Lower leg skin (tissue), 4 donors: ENCODE data around the gene SEC31A. TPM values are rescaled to one million over a fixed set of nuclear protein-coding genes. Genes with fewer than 3 reads are reported as not detected.

Source experiments
- DNase-seq, 2 donors: peaks; one replicate each; pipeline ENCODE4 v3.0.0-alpha.2; 2019; ENCODE audit warnings: low spot score in 2 of 2
- H3K4me3 ChIP-seq: fragments of 200-600 bp; sonication (generic); 2 replicates; pipeline ENCODE4 v1.5.1; 2017; ENCODE audit warnings: mild to moderate bottlenecking, low read depth; ENCODE audit not compliant: poor library complexity, severe bottlenecking
- CTCF ChIP-seq, 3 donors: fragments of 450-650 bp; IDR thresholded peaks; one replicate each; pipeline ENCODE4 v1.5.1; 2016; ENCODE audit warnings: antibody characterized with exemption in 3 of 3, mild to moderate bottlenecking in 3 of 3, moderate library complexity in 2 of 3
- POLR2A ChIP-seq, 2 donors: fragments of 450-650 bp; IDR thresholded peaks; one replicate each; pipeline ENCODE4 v1.6.1; 2016 to 2017; ENCODE audit warnings: antibody characterized with exemption in 2 of 2, mild to moderate bottlenecking in 1 of 2, moderate library complexity in 1 of 2
- WGBS, 2 donors: methylation state at CpG; one replicate each; pipeline ENCODE4 v1.1.5; 2018; 5-methylcytosine and 5-hydroxymethylcytosine counted together
- intact Hi-C: fragments of 100-400 bp; cut with DNase I; formaldehyde crosslinking; loops from one replicate; pipeline ENCODE4 v1.15.0; 2023; ENCODE audit warnings: low total_unique reads
- total RNA-seq, 4 donors: library from RNA; depleted of rRNA; stranded (reverse); fragments of >200 nt; gene quantifications; one replicate each; pipeline ENCODE4 v1.1.0, GENCODE V29; 2016

SEC31A gene
- total RNA-seq, 4 donors from 2014 or later, result 100 to 166 (median 118) TPM

DNA sequence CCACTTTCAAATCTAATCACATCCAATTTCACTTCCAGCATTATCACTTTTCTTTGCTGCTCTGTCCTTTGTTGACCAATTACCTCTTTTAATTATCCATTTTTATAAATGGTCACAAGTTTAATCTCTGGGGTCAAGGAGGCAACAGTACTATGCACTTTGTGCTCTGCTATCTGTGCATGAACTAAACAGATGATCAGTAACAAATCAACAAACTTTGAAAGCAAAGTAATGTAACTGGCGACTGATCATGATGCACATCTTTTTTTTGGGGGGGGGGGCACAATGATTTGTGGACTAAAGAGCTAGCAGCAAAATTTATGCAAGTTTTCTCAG, 1.5 kb upstream of the SEC31A start:
- TF ChIP-seq CTCF (IDR thresholded peaks at IDR 0.05) (no peak), POLR2A (IDR thresholded peaks at IDR 0.05) (no peak)
- WGBS, 2 donors, result 82 to 88% methylated on average over 1 of the region's 1 CpG
- H3K4me3 ChIP-seq, result no peak overlapping the region
- DNase-seq, result no peak
- intact Hi-C loops, result no loop called here

GRCh38 chr4:82891707-82892466, 934 bp upstream of the SEC31A start:
- no peak for TF ChIP-seq CTCF (IDR thresholded peaks at IDR 0.05)
- TF ChIP-seq POLR2A (IDR thresholded peaks at IDR 0.05), result no peak
- intact Hi-C loops, result no loop called here
- WGBS, 2 donors, result 28 to 33% methylated on average over 7 of the region's 7 CpGs
- H3K4me3 ChIP-seq, result no peak overlapping the region
- no peak for DNase-seq

DNA sequence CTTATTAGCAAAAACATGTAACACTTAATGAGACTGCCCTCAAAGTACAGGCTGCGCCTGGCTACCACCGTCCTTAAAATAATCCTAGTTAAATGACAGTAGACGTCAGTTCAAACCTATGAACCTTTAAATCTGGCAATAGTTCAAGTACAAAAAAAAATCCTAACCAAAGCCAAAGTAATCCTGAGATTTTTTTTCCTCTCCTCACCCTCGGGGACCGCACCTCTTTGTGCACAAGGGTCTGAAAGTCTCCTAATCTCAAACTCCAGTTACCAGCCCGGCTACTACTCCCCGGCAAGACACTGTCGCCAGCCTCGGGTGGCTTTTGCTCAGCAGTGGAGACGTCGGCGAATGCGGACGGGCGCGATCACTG, 439 bp downstream of the SEC31A start:
- TF ChIP-seq CTCF (IDR thresholded peaks at IDR 0.05) (no peak), POLR2A (IDR thresholded peaks at IDR 0.05) (no peak)
- intact Hi-C loops, result no loop called here
- no peak for DNase-seq

DNA sequence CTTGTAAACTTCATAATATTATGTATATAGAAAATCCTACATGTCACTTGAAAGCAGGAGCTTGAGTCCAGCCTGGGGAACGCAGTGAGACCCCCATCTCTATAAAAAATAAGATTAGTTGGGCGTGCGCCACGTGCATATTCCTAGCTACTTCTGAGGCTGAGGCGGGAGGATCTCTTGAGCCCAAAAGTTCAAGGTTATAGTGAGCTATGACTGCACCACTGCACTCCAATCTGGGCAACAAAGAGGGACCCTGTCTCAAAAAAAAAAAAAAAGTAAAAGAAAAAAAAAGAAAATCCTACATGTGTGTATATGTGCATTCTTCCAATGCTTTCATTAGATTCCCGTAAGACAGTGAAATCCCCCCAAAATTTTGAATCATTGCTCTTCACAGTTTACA, 1.7 kb downstream of the SEC31A start:
- H3K4me3 ChIP-seq, result no peak overlapping the region
- intact Hi-C loops, result no loop called here
- no peak for TF ChIP-seq CTCF (IDR thresholded peaks at IDR 0.05)
- TF ChIP-seq POLR2A (IDR thresholded peaks at IDR 0.05), result no peak
- no peak for DNase-seq
- whole genome bisulfite sequencing, 2 donors, result 64 to 80% methylated on average over 6 of the region's 6 CpGs

More for the DNA sequence above, 439 bp downstream of the SEC31A start:
- peak overlapping the region; percentile 76 for H3K4me3 ChIP-seq
- 0 to 1% methylated on average over 16 of the region's 16 CpGs for WGBS, 2 donors

DNA sequence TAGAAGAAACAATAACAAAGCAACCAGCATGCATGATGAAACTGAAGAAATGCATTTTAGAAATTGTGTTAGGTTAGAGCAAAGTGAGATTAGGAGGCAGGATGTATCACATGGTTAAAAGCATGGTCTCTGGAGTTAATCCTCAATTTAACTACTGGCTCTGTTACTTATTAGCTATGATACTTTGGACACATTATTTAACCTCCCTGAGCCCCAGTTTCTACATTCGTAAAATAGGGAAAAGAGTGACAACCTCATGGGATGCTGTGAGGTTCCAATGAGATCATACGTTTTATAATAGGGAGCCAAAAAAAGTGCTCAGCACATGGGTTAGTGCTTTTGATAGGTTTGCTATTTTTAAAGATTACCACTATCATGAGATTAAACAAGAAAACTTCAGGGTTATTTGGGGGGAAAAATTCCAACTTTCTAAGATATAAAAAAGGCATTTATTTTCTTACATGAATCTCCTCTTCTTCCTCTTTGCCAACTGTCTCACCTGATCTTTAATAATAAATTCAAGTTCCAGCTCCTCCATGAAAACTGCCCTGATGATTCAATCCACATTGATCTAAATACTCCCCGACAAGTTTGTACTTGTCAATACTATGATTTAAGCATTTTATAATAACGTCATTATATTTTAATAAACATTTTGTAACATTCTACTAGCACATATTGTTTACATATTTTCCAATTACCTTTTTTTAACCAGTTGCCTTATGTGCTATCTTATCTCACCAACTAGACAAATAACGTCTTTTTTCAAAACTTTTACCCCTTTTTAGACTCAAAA, 4.6 kb downstream of the SEC31A start:
- H3K4me3 ChIP-seq, result no peak overlapping the region
- no peak for TF ChIP-seq CTCF (IDR thresholded peaks at IDR 0.05)
- TF ChIP-seq POLR2A (IDR thresholded peaks at IDR 0.05), result no peak
- 28% methylated on average over 5 of the region's 5 CpGs for WGBS, 2 donors
- intact Hi-C loops, result no loop called here
- no peak for DNase-seq
